K562 (cell line): Measurements from ENCODE around the gene PPP2R5A. TPM values are rescaled to one million over a fixed set of nuclear protein-coding genes. Genes with fewer than 3 reads are reported as not detected.

Experiments used
- GATA2 ChIP-seq: sonication (generic); formaldehyde crosslinking; IDR thresholded peaks from 2 replicates; pipeline ENCODE4 v1.4.0; 2020; ENCODE audit warnings: mild to moderate bottlenecking, missing genetic modification reagents
- NCOA6 ChIP-seq: fragments of 450-650 bp; IDR thresholded peaks from 2 replicates; pipeline ENCODE4 v1.6.1; 2017; ENCODE audit warnings: mild to moderate bottlenecking
- RAD21 ChIP-seq, 2 experiments: fragments of 250-450 bp in 1 of 2; fragments of 450-650 bp in 1 of 2; sonication (Bioruptor Pico) in 1 of 2; formaldehyde crosslinking in 1 of 2; IDR thresholded peaks in 1 of 2; conservative IDR thresholded peaks in 1 of 2; 2 replicates each; pipeline versions ENCODE4 v1.4.0 to v1.8.0; 2020 to 2022; ENCODE audit warnings: mild to moderate bottlenecking in 2 of 2, moderate library complexity in 1 of 2
- SETDB1 ChIP-seq: IDR thresholded peaks from one replicate; pipeline ENCODE4 v1.6.1; 2012; ENCODE audit warnings: low read length, control low read depth, inconsistent platforms
- SIN3A ChIP-seq, 2 experiments: fragments of 150-350 bp in 1 of 2; IDR thresholded peaks; 2 replicates each; pipeline ENCODE4 v1.6.1; 2011 to 2016; ENCODE audit warnings: borderline replicate concordance in 2 of 2, low read depth in 2 of 2, low read length in 2 of 2, mild to moderate bottlenecking in 2 of 2, moderate library complexity in 2 of 2; ENCODE audit not compliant: control insufficient read depth in 1 of 2
- TAF7 ChIP-seq: fragments of 450-650 bp; IDR thresholded peaks from 2 replicates; pipeline ENCODE4 v1.6.1; 2016; ENCODE audit warnings: missing genetic modification characterization, missing compliant biosample characterization
- VEZF1 ChIP-seq: fragments of 200-800 bp; sonication (Bioruptor generic); IDR thresholded peaks from 2 replicates; pipeline ENCODE4 v1.6.1; 2017; ENCODE audit warnings: missing genetic modification characterization, missing compliant biosample characterization
- ZBTB33 ChIP-seq: sonication (generic); formaldehyde crosslinking; IDR thresholded peaks from 2 replicates; pipeline ENCODE4 v1.8.1; 2023; ENCODE audit warnings: mild to moderate bottlenecking, missing genetic modification reagents
- ZC3H4 ChIP-seq: sonication (generic); formaldehyde crosslinking; IDR thresholded peaks from 2 replicates; pipeline ENCODE4 v1.9.0; 2021; ENCODE audit warnings: missing genetic modification reagents, borderline replicate concordance
- ZFX ChIP-seq: sonication (generic); formaldehyde crosslinking; IDR thresholded peaks from 2 replicates; pipeline ENCODE4 v1.8.0; 2022; ENCODE audit warnings: mild to moderate bottlenecking, missing genetic modification reagents, moderate library complexity
- ZNF639 ChIP-seq, 2 experiments: fragments of 200-800 bp in 1 of 2; sonication (Bioruptor generic) in 1 of 2; sonication (generic) in 1 of 2; formaldehyde crosslinking in 1 of 2; IDR thresholded peaks in 1 of 2; conservative IDR thresholded peaks in 1 of 2; 2 replicates each; pipeline versions ENCODE4 v1.5.0 to v1.6.1; 2016 to 2020; ENCODE audit warnings: missing compliant biosample characterization in 1 of 2, missing genetic modification characterization in 1 of 2, missing genetic modification reagents in 1 of 2
- polyA plus RNA-seq, 8 experiments: library from polyadenylated mRNA; depleted of rRNA in 4 of 8; stranded (reverse) in 5 of 8; unstranded in 3 of 8; fragments of >200 nt; fragmentation: Nextera tagmentation in 2 of 8; fragmentation: Illumina TruSeq in 1 of 8; extraction: Ambion mirVana in 2 of 8; extraction: Trizol in 1 of 8; gene quantifications; 2 replicates each; pipeline versions ENCODE4 v1.2.1 to v1.2.3, GENCODE V29; 2011 to 2014; ENCODE audit warnings: inconsistent platforms in 1 of 8, missing spikeins in 1 of 8
- total RNA-seq, 7 experiments: library from RNA; depleted of rRNA in 6 of 7; stranded (reverse); fragments of >200 nt in 6 of 7; fragmentation: Illumina TruSeq in 2 of 7; extraction: Trizol in 2 of 7; gene quantifications; 2 replicates each; pipeline versions ENCODE4 v1.2.1 to v1.2.3, GENCODE V29; 2011 to 2021; ENCODE audit warnings: low replicate concordance in 1 of 7
- TF ChIP-seq, protein P1 (sequence below): fragments of 250-450 bp; sonication (Bioruptor Pico); IDR thresholded peaks from 2 replicates; pipeline ENCODE4 v1.4.0; 2020; ENCODE audit warnings: borderline replicate concordance
- TF ChIP-seq, protein P2 (sequence below): fragments of 250-450 bp; sonication (Bioruptor Pico); IDR thresholded peaks from 2 replicates; pipeline ENCODE4 v1.5.0; 2022; ENCODE audit warnings: mild to moderate bottlenecking

PPP2R5A gene
- total and polyA plus RNA-seq, 9 of the 15 experiments (the other 6 are each of a cell fraction or from before 2014, with no cell fraction given) = 26.9 to 106 (median 64.3) TPM

GRCh38 chr1:212285685-212286555, 710 bp downstream of the PPP2R5A start (continued):
- TF ChIP-seq, protein P1, sequence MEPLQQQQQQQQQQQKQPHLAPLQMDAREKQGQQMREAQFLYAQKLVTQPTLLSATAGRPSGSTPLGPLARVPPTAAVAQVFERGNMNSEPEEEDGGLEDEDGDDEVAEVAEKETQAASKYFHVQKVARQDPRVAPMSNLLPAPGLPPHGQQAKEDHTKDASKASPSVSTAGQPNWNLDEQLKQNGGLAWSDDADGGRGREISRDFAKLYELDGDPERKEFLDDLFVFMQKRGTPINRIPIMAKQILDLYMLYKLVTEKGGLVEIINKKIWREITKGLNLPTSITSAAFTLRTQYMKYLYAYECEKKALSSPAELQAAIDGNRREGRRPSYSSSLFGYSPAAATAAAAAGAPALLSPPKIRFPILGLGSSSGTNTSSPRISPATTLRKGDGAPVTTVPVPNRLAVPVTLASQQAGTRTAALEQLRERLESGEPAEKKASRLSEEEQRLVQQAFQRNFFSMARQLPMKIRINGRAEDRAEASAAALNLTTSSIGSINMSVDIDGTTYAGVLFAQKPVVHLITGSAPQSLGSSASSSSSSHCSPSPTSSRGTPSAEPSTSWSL = peak; percentile 63; the same call in 1 of the 2 replicates
- 0 out of 4 replicates have a peak, but pooled peaks of 1 of the 2 experiments have one; percentile 5 for TF ChIP-seq SIN3A (IDR thresholded peaks at IDR 0.05; ENCODE audit: borderline replicate concordance in 2 of 2, control insufficient read depth in 1 of 2, low read depth in 2 of 2, low read length in 2 of 2)
- TF ChIP-seq SETDB1 = peak; percentile 12
- TF ChIP-seq ZC3H4 (CRISPR knock-in tag) = peak; percentile 31; the same call in 1 of the 2 replicates
- peak; percentile 13; the same call in 1 of the 2 replicates for TF ChIP-seq NCOA6
- TF ChIP-seq VEZF1 (CRISPR knock-in tag) = peak; percentile 70; the same call in 1 of the 2 replicates
- no peak for TF ChIP-seq GATA2 (CRISPR knock-in tag)
- 0 out of 4 replicates have a peak, but pooled peaks of 1 of the 2 experiments have one; percentile 35 for TF ChIP-seq ZNF639 (CRISPR knock-in tag; conservative IDR thresholded peaks at IDR 0.05 in 1 of 2, IDR thresholded peaks at IDR 0.05 in 1 of 2)
- TF ChIP-seq RAD21 (CRISPR knock-in tag; conservative IDR thresholded peaks at IDR 0.05 in 1 of 2, IDR thresholded peaks at IDR 0.05 in 1 of 2) = peak in 1 of 2 experiments; percentile 1; a peak in 1 of 4 replicates
- TF ChIP-seq, protein P2, sequence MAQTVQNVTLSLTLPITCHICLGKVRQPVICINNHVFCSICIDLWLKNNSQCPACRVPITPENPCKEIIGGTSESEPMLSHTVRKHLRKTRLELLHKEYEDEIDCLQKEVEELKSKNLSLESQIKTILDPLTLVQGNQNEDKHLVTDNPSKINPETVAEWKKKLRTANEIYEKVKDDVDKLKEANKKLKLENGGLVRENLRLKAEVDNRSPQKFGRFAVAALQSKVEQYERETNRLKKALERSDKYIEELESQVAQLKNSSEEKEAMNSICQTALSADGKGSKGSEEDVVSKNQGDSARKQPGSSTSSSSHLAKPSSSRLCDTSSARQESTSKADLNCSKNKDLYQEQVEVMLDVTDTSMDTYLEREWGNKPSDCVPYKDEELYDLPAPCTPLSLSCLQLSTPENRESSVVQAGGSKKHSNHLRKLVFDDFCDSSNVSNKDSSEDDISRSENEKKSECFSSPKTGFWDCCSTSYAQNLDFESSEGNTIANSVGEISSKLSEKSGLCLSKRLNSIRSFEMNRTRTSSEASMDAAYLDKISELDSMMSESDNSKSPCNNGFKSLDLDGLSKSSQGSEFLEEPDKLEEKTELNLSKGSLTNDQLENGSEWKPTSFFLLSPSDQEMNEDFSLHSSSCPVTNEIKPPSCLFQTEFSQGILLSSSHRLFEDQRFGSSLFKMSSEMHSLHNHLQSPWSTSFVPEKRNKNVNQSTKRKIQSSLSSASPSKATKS (CRISPR knock-in tag) = no peak
- 0 out of 2 replicates have a peak, but pooled peaks have one; percentile 16 for TF ChIP-seq ZBTB33
- peak; percentile 42; the same call in 1 of the 2 replicates for TF ChIP-seq TAF7 (tag)
- peak; percentile 75 for TF ChIP-seq ZFX (CRISPR knock-in tag)
